Right lobe of liver (tissue), 6 donors: ENCODE measurements around the gene OAS1. TPM values are rescaled to one million over a fixed set of nuclear protein-coding genes. Genes with fewer than 3 reads are reported as not detected.
A peak's percentile ranks its signal among the peaks of the same experiment; 100 is the strongest.

ENCODE experiments used
- ATAC-seq, 4 donors: fragments of 200-7000 bp; cut with Tn5 transposase; one replicate each; pipeline ENCODE4 v1.9.1; 2020; ENCODE audit warnings: mild to moderate bottlenecking in 4 of 4, moderate library complexity in 4 of 4
- DNase-seq, 3 donors: peaks; one replicate each; pipeline ENCODE4 v3.0.0-alpha.2; 2020
- H3K27ac ChIP-seq, 3 donors: fragments of 200-600 bp; one replicate each; pipeline ENCODE4 v1.8.0; 2022
- H3K27me3 ChIP-seq, 2 donors: fragments of 200-600 bp; one replicate each; pipeline ENCODE4 v1.8.0; 2022
- H3K36me3 ChIP-seq, 4 donors: fragments of 200-600 bp; sonication (generic) in 1 of 4; one replicate each; pipeline versions ENCODE4 v1.5.1 to v1.8.0; 2017 to 2022; ENCODE audit warnings: control low read depth in 1 of 4
- H3K4me1 ChIP-seq, 4 donors: fragments of 200-600 bp; sonication (generic) in 1 of 4; one replicate each; pipeline versions ENCODE4 v1.5.1 to v1.8.0; 2017 to 2022; ENCODE audit warnings: control low read depth in 1 of 4
- H3K4me3 ChIP-seq, 3 donors: fragments of 200-600 bp; one replicate each; pipeline ENCODE4 v1.8.0; 2022
- H3K9me3 ChIP-seq, 4 donors: fragments of 200-600 bp; sonication (generic) in 1 of 4; one replicate each; pipeline versions ENCODE4 v1.5.1 to v1.8.0; 2017 to 2022; ENCODE audit warnings: control low read depth in 1 of 4
- POLR2A ChIP-seq: fragments of 450-650 bp; IDR thresholded peaks from one replicate; pipeline ENCODE4 v1.6.1; 2017; ENCODE audit warnings: antibody characterized with exemption, mild to moderate bottlenecking
- WGBS: methylation state at CpG from one replicate; pipeline ENCODE4 v1.1.6; 2018; ENCODE audit warnings: low coverage, low lambda C conversion rate; ENCODE audit not compliant: insufficient coverage; ENCODE audit errors: missing lambda C conversion rate; 5-methylcytosine and 5-hydroxymethylcytosine counted together
- intact Hi-C, 2 donors: fragments of 100-400 bp; cut with DNase I; formaldehyde crosslinking; loops; one replicate each; pipeline versions ENCODE4 v1.11.2 to v1.14.1; 2022
- total RNA-seq, 6 experiments: library from RNA; depleted of rRNA in 2 of 6; stranded (reverse); fragments of >200 nt in 2 of 6; fragmentation: NEBNext Ultra II Directional in 3 of 6; extraction: Animal tissue kit (Norgen Biotek cat#: 25700) in 3 of 6; gene quantifications; one replicate each; pipeline versions ENCODE4 v1.1.0 to v1.2.4, GENCODE V29; 2016 to 2023
- TF ChIP-seq, protein P1 (sequence below), 4 donors: fragments of 200-600 bp in 3 of 4; fragments of 450-650 bp in 1 of 4; IDR thresholded peaks; one replicate each; pipeline versions ENCODE4 v1.5.1 to v1.8.0; 2016 to 2022; ENCODE audit warnings: antibody characterized with exemption in 4 of 4, mild to moderate bottlenecking in 2 of 4
- donor health status: DM: no; HTN: yes; CAD: no.
- donor health status: DM: no; HTN: no; CAD: no.
- donor health status: DM: no; HTN: no; CAD: no.
- donor health status: DM: no; HTN: yes; CAD: no.
- donor health status: DM: no; HTN: yes; CAD: no.

OAS1 gene
- total RNA-seq, 6 experiments from 2014 or later: 19.2 to 23.0 (median 22.5) TPM

DNA sequence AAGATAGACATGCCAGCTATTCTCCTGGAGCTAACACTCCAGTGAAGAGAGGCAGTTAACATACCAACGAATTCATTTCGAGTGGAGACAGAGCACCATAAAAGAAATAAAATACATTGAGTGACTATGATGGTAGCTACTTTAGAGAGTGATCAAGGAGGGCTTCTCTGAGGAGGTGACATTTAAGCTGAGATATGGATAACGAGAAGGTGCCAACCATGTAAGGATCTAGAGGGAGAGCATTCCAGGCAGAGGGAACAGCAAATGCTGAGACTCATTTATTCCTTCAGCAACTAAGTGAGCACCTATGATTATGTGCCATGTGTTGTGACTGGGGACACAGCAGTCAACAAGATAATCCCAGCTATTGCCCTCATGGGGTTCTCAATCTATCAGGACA is 28.3 kb upstream of the OAS1 start:
- Histone ChIP-seq H3K4me1 (no peaks in the 10 kb centered on the region), H3K4me3 (no peak overlapping the region), H3K36me3 (no peaks in the 10 kb centered on the region), H3K27ac (no peak overlapping the region), H3K27me3 (no peaks in the 10 kb centered on the region), H3K9me3 (no peaks in the 10 kb centered on the region)
- WGBS: 65% methylated on average over 3 of the region's 3 CpGs
- intact Hi-C loops: no loop called here
- TF ChIP-seq, protein P1, sequence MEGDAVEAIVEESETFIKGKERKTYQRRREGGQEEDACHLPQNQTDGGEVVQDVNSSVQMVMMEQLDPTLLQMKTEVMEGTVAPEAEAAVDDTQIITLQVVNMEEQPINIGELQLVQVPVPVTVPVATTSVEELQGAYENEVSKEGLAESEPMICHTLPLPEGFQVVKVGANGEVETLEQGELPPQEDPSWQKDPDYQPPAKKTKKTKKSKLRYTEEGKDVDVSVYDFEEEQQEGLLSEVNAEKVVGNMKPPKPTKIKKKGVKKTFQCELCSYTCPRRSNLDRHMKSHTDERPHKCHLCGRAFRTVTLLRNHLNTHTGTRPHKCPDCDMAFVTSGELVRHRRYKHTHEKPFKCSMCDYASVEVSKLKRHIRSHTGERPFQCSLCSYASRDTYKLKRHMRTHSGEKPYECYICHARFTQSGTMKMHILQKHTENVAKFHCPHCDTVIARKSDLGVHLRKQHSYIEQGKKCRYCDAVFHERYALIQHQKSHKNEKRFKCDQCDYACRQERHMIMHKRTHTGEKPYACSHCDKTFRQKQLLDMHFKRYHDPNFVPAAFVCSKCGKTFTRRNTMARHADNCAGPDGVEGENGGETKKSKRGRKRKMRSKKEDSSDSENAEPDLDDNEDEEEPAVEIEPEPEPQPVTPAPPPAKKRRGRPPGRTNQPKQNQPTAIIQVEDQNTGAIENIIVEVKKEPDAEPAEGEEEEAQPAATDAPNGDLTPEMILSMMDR (IDR thresholded peaks at IDR 0.05): no peak
- no peak for TF ChIP-seq POLR2A
- DNase-seq (no peak), ATAC-seq (no peak)

DNA sequence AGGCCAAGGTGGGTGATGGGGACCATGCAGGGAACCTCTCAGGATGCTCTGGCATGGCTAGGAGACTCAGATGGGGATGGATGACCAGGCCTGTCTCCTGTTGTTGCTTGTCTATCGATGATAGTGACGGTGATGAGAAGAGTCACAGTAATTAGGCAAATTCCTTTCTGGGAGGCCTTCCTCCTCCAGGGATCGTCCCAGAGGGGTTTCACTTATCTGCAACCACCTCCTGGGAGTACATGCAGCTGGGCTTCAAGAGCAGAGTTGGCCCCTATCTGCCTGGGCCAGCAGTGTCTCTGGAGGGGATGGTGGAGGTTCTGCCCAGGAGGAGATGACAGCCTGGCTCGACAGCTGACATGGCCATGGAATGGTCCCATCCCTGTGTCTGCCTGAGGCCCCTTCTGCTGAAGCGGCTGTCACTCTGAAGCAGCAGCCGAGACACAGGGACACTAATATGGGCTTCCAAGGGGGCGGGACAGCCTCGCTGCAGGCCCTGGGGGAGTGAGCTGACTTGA is 27.5 kb upstream of the OAS1 start:
- WGBS: no CpG with 5 or more reads among the region's 8 CpGs
- H3K27me3 ChIP-seq: no peaks in the 10 kb centered on the region
- DNase-seq (no peak), ATAC-seq (no peak)
- H3K4me1 ChIP-seq: no peaks in the 10 kb centered on the region
- H3K9me3 ChIP-seq: no peaks in the 10 kb centered on the region
- H3K27ac ChIP-seq: no peak overlapping the region
- intact Hi-C loops: no loop called here
- H3K4me3 ChIP-seq: no peak overlapping the region
- no peak for TF ChIP-seq POLR2A
- TF ChIP-seq, protein P1 (IDR thresholded peaks at IDR 0.05): no peak
- no peaks in the 10 kb centered on the region for H3K36me3 ChIP-seq

DNA sequence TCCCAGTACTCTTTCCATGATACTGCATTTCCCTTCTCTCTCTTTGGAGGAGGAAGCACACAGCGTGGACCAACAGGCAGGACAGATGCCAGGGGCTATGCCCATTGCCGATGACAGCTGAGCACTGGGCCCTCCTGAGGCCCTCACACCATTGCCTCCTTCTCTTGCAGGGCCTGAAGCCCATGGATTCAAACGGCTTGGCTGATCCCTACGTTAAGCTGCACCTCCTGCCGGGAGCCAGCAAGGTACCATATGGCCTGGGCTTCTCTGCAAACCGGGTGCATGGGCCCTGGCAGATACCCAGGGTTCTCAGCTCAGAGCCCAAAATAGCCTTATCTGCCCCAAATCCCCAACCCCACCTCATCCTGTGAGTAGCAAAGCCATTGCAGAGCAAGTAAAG is 25.2 kb upstream of the OAS1 start:
- TF ChIP-seq, protein P1 (IDR thresholded peaks at IDR 0.05): no peak
- TF ChIP-seq POLR2A: no peak
- ATAC-seq (no peak), DNase-seq (no peak)
- intact Hi-C loops: no loop called here
- Histone ChIP-seq H3K4me3 (no peak overlapping the region), H3K27ac (no peak overlapping the region), H3K27me3 (no peaks in the 10 kb centered on the region), H3K4me1 (no peaks in the 10 kb centered on the region), H3K36me3 (no peaks in the 10 kb centered on the region), H3K9me3 (no peaks in the 10 kb centered on the region)
- 69% methylated on average over 3 of the region's 6 CpGs for WGBS

DNA sequence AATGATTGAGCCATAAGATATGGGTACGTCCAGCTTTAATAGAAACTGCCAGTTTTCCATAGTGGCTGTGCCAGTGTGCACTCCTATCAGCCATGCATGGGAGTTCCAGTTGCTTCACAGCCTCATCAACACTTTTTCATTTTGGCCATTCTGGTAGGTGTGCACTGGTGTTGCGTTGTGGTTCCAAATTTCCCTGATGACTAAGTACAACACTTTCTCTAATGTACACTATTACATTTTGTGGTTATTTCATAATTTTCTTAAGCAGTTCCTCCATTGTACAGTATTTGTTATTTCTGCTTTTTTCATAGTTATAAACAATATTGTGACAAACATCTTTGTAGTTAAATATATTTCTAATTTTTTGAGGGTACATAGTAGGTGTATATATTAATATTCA is 21.5 kb upstream of the OAS1 start:
- Histone ChIP-seq H3K4me1 (no peaks in the 10 kb centered on the region), H3K4me3 (no peak overlapping the region), H3K9me3 (no peaks in the 10 kb centered on the region), H3K27ac (no peak overlapping the region), H3K27me3 (no peaks in the 10 kb centered on the region), H3K36me3 (no peaks in the 10 kb centered on the region)
- 32% methylated on average over 2 of the region's 2 CpGs for WGBS
- ATAC-seq (no peak), DNase-seq (no peak)
- intact Hi-C loops: no loop called here
- TF ChIP-seq, protein P1 (IDR thresholded peaks at IDR 0.05): no peak
- no peak for TF ChIP-seq POLR2A

DNA sequence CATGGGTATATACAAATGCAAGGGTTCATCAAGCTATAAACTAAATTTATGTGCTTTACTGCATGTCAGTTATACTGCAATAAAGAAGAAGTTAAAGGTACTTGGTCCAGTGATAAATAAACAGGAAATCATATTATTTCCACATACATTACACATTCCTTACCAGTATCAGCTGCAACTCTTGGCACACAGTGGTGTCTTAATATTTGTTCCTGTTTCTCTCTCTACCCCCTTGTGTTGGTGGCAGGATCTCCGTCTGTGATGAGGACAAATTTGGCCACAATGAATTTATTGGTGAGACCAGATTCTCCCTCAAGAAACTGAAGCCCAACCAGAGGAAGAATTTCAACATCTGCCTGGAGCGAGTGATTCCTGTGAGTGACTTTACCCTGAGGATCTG is 19.2 kb upstream of the OAS1 start:
- 28% methylated on average over 2 of the region's 2 CpGs for WGBS
- Histone ChIP-seq H3K9me3 (no peaks in the 10 kb centered on the region), H3K27me3 (no peaks in the 10 kb centered on the region), H3K36me3 (no peaks in the 10 kb centered on the region), H3K27ac (no peak overlapping the region), H3K4me3 (no peak overlapping the region), H3K4me1 (no peaks in the 10 kb centered on the region)
- DNase-seq: no peak
- peak in 1 of 4 donors; percentile 28 for ATAC-seq
- TF ChIP-seq, protein P1 (IDR thresholded peaks at IDR 0.05): no peak
- TF ChIP-seq POLR2A: no peak
- intact Hi-C loops: no loop called here
